Right lobe of liver (tissue), 4 donors: ENCODE data around the gene PRM3.

Source experiments
- CTCF ChIP-seq, 4 donors: fragments of 200-600 bp in 3 of 4; fragments of 450-650 bp in 1 of 4; IDR thresholded peaks; one replicate each; pipeline versions ENCODE4 v1.5.1 to v1.8.0; 2016 to 2022; ENCODE audit warnings: antibody characterized with exemption in 4 of 4, mild to moderate bottlenecking in 2 of 4
- POLR2A ChIP-seq: fragments of 450-650 bp; IDR thresholded peaks from one replicate; pipeline ENCODE4 v1.6.1; 2017; ENCODE audit warnings: antibody characterized with exemption, mild to moderate bottlenecking
- donor health status: DM: no; HTN: no; CAD: no.
- donor health status: DM: no; HTN: no; CAD: no.
- donor health status: DM: no; HTN: yes; CAD: no.

GRCh38 chr16:11280616-11281522 is 7.4 kb upstream of the PRM3 start, which contains the start of gene PRM1:
- TF ChIP-seq CTCF (IDR thresholded peaks at IDR 0.05), result no peak
- no peak for TF ChIP-seq POLR2A
